OCI-M1 (cell line): ENCODE measurements around the gene ABCA2.
"Not testable (repeated sequence)": the region's sequence is repeated elsewhere in the genome, so short reads cannot be mapped to it uniquely, and the experiment has no call there.

Experiments used
- DNase-seq: peaks from one replicate; lab custom pipeline; 2025; lab: John Stamatoyannopoulos, UW

Gene ABCA2

DNA sequence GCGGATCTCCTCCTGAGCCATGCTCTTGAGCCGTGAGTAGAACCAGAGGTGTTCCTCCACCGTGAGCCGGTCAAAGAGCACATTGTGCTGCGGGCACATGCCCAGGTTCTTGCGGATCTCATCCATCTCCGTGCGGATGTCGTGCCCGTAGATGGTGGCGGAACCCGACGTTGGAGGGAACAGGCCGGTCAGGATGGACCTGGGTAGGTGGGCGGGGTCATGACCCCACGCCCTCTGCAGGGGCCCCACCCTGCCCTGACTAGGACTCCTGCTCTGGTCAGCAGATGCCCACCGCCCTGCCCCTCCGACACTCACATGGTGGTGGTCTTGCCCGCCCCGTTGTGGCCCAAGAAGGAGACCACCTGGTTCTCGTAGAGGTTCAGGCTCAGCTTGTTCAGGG lies 12.1 kb downstream of the ABCA2 start:
- no peak for DNase-seq

DNA sequence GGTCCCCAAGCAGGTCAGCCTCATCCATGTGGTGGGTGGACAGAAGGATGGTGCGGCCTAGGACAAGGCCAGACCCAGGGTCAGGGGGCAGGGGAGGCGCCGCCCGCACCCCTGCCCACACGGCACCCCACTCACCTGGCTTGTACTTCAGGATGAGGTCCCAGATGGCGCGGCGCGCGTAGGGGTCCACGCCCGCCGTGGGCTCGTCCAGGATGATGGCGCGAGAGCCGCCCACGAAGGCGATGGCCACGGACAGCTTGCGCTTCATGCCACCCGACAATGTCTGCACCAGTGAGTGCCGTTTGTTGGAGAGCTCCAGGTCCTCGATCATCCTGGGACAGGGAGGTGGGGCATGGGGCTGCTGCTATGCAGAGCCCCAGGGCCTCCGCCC lies 12.5 kb downstream of the ABCA2 start:
- no peak for DNase-seq

DNA sequence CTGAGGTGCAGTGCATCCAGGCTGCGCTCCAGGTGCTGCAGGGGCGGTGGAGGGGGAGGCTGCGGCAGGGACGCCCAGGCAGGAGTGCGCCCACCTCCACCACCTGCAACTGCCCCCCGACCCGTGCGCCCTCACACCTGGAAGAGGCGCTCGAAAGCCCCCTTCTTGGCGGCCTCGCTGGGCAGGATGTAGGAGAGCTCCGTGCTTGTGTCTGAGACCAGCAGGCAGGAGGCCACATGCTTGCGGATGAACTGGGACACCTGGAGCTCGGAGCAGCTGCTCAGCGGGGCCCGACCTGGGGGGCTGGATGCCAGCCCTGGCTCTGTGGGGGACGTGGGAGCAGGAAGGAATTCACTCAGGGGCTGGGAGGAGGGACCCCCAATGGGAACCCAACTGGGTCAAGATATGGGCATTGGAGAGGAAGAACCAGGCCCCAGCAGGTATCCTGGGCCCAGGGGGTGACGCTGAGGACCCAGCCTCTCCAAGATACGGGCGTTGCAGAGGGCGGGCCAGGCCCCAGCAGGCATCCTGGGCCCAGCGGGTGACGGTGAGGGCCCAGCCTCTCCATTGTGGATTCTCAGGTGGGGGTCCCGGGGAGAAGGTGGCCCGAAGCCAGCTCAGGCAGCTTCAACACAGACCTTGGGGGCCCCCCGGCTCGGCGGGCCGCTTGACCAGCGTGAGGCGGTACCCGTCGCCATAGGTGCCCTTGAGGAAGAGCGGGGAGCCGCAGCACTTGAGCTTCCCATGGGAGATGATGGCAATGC lies 13.1 kb downstream of the ABCA2 start:
- no peak for DNase-seq

DNA sequence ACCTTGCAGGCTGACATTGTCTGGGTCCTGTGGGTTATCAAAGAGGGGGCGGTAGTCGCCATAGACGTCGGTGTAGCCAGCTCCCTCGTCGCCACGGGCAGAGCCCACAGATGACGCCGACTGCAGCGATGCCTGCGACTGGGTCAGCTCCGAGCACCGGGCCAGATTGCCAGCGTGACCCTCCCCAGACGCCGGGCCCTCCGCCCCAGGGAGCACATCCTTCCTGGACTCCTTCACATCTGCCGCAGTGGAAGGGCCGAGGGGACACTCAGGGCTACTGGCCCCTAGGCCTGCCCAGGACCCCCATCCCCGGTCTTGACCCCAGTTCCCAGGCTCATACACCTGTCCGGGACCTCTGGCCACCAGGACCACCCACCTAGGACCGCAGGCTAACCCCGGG lies 13.9 kb downstream of the ABCA2 start:
- DNase-seq, result no peak

DNA sequence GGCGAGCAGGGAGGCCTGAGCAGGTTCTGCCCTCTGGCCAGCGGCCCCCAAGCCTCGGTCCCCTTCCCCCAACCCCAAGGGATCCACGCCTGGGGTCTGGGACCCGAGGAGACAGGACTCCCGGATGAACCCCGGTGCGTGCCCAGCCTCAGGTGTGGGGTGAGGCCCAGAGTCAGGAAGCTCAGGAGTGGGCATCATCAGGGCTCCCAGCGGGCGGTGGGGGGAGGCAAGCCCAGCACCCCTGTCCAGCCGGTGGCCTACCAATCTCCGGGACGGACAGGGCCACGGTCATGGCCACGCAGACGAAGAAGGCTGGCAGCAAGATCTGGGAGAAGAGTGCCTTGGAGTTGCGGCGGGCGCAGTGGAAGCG lies 14.5 kb downstream of the ABCA2 start:
- DNase-seq, result no peak

- DNase-seq, result no peak
Observed at GRCh38 chr9:137012694-137013570, 15.1 kb downstream of the ABCA2 start.

DNA sequence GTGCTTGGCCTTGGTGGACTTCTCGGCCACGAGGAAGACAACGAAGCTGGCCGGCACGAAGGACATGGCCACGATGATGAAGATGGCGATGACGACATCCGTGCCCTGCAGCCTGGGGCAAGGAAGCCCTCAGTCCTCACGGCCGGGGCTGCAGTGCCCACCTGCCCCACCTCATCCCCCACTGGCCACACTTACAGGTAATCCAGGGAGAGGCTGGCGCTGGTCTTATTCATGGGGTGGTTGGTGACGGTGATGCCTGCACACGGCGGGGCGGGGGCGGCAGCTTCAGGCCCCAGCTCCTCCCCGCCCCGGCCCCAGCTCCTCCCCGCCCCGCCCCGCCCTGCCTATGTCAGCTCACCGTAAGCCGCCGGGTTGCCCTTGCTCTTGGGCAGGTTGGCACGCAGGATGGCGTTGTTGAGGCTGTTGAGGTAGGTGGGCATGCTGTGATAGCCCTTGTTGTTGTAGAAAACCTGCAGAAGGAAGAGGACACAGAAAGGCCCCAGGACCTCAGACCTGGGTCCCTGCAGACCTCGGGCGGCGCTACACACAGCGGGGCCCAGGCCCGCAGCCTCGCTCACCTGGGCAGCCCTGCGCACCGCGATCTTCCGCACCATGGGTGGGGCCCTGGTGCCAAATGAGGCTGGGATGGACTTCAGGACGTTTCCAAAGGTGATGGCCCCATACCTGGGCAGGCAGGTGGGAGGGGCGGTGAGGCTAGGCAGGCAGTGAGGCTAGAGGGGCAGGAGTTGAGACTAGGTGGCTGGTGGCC lies 15.9 kb downstream of the ABCA2 start:
- DNase-seq, result no peak

- no peak for DNase-seq
Observed at GRCh38 chr9:137011156-137011555, 16.9 kb downstream of the ABCA2 start.

DNA sequence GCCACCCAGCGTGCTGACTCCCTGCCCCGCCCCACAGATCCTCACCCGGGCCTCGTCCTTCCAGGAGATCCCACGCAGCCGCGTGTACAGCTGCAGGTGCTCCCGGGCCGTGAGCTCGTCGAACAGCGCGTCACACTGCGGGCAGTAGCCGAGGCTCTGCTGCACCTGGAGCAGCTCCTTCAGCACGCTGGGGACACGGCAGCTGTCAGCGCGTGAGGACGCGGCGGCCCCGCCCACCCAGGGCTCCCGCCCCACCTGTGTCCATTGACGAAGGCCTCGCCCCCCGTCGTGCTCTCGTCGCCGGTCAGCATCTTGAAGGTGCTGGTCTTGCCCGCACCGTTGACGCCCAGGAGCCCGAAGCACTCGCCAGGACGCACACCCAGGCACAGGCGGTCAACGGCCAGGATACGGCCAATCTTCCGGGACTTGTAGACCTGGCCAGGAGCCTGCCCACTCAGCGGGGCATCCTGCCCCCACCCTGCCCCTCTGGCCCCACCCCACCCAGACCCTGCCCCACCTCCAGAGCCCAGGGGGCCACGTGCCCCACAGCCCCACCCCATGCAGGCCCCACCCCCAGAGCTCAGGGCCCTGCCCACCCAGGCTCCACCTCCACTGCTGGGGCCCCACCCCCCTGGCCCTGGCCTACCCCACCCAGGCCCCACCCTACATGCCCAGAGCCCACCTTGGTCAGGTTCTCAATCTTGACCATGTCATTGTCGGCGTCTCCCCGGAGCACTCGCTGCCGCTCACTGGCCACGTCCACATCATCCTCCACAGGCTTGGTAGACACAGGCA lies 17.9 kb downstream of the ABCA2 start:
- DNase-seq, result no peak

DNA sequence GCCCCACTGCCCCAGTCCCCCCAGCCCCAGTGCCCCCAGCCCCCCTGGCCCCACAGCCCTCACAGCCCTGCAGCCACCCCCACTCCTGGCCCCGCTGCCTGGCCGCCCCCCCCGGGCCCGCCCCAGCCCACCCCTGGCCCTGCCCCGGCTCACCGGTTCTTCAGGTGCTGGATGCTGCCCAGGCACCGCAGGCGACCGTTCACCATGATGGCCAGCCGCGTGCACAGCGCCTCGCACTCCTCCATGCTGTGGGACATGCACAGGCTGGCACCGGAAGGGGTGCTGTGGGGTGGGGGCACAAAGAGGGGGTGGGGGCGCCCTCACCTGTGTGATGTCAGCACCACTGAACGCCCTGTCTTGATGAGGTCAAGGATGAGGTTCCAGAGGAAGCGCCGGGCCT lies 18.8 kb downstream of the ABCA2 start:
- DNase-seq, result no peak

DNA sequence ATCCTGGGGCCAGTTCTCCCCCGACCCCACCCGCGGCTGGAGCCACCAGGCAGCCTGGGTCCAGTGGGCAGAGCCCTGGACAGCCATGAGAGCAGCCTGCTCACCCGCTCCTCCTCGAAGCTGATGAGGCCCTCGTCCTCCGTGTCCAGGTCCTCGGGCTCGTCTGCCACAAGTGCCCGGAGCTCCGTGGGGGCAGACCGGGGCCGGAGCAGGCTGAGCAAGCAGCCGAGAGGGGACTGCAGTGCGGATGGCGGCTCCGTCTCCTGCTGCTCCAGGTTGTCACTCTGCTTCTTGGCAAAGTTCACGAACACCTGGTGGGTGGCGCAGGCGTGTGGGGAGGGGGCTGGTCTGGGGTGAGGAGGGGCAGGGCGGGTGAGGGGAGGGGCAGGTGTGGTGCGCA lies 19.7 kb downstream of the ABCA2 start:
- no peak for DNase-seq

- DNase-seq, result no peak
Observed at GRCh38 chr9:137007816-137008270, 20.2 kb downstream of the ABCA2 start.

DNA sequence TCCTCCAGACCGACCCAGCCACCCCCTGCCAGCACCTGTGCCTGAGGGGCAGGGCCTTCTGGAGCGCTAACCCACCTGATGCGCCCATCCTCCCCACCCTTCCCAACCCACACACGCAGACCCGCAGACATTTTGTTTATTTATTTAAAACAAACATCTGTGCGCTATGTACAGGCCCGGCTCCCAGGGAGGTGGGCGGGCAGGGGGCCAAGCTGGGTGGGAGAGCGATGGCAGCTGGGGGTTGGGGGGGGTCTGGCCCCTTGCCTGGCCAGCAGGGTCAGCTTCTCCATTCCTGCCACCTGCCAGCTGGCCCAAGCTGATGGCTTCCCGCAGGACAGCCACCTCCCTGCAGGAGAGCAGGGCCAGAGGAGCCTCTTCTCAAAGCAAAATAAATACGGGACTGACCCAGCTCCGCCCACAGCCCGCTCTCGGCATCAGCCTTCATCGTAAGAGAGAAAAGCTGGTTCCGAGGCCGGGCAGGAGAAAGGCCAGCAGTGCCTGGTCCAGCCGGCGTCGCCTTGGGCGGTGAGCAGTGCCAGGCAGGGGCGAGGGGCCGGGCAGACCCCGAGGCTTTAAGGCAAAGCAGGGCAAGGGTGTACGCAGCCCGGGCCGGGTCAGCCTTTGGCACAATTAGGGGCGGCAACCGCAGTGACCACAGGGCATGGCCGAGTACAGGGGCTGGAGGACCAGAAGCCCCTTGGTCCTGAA lies 20.8 kb downstream of the ABCA2 start:
- no peak for DNase-seq

DNA sequence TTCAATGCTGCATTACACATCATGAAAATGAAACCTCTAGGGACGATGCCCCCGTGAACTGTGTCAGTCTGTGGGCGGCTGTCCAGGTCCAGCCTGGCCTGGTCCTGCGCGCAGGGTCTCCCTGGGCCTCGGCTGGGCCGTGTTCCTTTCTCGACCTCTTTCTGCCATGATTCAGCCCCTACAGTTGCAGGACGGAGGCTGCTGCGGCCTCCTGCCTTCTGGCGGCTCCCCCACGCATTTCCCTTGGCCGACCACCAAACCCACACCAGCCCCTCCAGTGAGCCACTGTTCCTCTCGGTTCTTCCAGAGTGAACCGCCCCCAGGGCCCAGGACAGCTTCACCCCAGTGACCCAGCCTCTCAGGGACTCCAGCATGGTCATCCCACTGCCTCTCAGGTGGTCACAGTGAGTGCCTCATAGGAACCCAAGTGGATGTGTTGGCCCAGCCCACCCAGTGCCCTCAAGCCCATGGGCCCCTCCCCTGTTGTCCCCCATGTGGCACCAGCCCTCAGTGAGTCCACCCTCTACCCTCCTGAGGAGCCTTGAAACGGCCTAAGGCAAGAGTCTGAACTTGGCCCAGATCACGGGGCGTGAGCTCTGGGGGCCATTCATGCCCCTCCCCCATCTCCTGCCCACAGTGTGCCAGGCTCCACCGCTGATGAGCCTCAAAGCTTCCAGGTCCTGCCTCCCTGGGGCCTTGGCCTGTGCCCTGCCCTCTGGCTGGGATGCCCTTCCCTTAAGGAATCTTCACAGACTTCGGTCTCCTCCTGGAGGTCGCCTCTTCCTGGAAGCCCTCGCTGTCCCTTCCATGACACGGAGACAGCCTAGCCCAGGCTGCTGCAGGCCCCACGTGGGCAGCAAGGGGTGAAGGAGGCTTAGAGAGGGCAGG lies 21.7 kb downstream of the ABCA2 start:
- no peak for DNase-seq

GRCh38 chr9:137004285-137004684 lies 23.8 kb downstream of the ABCA2 start:
- DNase-seq, result not testable (repeated sequence)

DNA sequence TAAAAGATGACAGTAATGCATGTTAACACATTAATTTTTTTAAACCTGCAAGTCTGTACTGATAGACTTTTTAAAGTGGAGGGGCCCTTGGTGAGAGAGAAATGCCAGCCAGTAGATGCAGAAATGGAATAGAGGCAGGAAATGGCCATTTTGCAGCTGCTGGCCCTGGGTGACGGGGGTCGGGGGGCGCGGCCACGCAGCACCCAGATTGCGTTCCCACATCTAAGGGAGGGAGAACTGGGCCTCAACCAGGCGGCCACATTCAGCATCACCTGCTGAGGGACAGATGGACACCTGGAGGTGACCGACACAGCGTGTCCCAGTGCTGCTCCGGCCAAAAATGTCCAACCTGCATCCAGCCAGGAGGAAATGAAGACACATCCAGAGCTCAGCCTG lies 25.4 kb downstream of the ABCA2 start:
- no peak for DNase-seq

- DNase-seq, result no peak
Observed at GRCh38 chr9:137001857-137002645, 26.0 kb downstream of the ABCA2 start.

- DNase-seq, result peak; percentile 32
Observed at GRCh38 chr9:137000177-137000930, 27.7 kb downstream of the ABCA2 start.
